Stimulated activated CD8-positive, alpha-beta memory T cell treated with anti-CD3 and anti-CD28 coated beads, Interleukin-15, amount 100 ng/mL, for 1 hour (primary cell): Measurements from ENCODE around the gene NPFF.
A peak's percentile ranks its signal among the peaks of the same experiment; 100 is the strongest.
"Not testable (repeated sequence)": the region's sequence is repeated elsewhere in the genome, so short reads cannot be mapped to it uniquely, and the experiment has no call there.

Experiments
- DNase-seq: peaks from one replicate; pipeline ENCODE4 v3.0.0-alpha.2; 2020; ENCODE audit warnings: low read depth

Gene NPFF, protein sequence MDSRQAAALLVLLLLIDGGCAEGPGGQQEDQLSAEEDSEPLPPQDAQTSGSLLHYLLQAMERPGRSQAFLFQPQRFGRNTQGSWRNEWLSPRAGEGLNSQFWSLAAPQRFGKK

DNA sequence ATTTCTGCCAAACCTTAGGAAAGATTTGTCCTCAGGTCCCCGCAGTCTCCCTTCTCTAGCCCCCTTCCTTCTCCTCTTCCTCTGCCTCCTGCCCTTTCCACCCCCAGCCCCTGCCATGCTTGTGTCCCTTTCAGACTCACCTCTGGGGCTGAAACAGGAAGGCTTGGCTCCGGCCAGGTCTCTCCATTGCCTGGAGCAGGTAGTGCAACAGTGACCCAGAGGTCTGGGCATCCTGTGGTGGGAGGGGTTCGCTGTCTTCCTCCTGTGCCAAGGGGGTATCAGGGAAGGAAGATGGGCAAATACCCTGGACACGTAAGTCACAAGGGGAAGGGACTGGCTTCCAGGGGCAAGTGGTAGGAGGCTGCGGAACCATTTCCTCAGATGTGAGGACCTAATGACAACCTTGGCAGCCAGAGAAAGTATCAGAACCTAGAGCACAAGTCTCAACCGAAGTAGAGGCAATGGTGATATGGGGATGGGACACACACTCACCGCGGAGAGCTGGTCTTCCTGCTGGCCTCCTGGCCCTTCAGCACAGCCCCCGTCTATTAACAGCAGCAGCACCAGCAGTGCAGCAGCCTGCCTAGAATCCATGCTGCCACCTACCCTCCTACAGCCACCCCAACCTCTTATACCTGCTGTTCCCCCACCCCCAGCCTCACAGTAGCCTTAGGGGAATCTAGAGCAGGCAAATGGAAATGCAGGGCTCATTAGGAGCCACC is at the start of gene NPFF:
NPFF (minus strand) TSS at position 604 of the 722 bp plus-strand sequence; CDS start at position 594, 10 bp downstream.
- DNase-seq, result no peak

DNA sequence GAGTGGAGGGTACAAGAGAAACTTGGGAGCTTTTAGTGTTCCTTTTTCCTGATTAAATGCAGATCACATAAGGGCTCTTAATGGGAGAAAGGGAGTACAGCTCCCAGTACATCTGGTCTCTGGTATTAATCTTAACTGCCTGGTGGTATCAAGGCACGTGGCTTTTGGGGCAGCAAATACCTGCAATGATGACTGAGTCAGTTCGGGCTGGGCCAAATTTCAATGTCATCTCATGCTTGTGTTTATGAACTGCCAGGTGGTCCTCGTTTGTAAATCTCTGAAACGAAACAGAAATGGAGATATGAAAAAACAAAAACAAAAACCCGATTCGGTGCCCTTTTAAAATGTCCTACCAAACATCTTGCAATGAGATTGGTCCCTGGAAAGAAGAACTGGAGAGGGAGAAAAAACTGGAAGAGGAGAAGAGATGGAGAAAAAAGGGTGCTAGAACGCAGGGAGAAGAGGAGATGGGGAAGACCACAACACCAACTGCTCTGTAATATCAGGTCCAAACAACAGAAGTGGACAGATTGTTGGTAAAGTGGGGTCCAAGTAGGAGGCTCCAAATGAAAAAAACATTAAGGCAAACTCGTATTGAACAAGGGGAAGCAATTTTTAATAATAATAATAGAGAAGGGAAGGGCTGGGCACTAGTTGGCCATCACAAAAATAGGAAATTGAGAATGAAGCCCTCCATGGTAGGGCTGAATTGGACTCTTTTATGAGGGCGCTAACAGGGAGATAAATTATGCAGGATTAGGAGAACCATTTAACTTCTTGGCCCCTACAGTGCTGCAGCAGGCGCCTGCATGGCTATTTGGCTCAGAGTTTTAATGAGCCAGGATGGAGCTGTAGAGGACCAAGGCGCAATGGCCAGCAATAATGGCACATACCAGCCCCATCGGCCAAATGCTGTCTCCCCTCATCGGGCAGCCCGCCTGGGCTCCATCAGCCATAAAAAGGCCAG is 45.4 kb upstream of the NPFF start:
- no peak for DNase-seq

DNA sequence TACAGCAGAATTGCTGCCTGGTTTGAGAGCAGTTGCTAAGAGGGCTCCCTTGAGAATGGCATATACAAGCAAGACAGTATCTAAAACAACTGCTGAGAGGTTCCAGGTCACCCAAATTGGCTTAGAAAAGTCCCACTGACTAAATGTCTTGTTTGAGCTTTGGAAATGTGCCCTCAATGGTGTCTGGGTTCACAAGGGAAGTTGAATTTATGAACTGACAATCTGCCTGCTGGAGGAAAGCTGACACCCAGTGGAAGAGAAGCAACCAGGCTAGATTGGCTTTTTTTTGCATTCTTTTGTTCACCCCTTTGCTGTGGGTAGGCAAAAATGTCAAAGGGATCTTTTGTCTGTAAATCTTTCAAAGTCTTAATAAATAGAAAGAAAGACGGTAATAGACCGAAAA is 44.6 kb upstream of the NPFF start:
- DNase-seq, result no peak

DNA sequence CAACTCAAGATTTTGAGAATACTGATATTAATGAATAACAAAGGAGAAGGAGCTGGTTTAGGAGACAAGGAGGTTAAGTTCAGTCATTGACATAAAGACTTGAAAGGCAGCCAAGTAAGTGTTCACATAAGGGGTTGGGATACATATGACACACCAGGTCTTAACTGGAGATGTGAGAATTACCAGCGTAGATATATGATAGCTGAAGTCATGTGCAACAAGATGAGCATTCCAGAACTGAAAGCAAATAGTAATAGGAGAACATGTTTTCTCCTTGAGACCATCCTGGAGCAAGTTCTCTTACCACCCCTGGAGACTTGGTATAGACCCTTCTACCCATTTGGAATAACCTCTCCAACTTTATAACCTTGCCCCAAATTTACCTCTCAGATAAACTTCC is 43.3 kb upstream of the NPFF start:
- DNase-seq, result no peak

DNA sequence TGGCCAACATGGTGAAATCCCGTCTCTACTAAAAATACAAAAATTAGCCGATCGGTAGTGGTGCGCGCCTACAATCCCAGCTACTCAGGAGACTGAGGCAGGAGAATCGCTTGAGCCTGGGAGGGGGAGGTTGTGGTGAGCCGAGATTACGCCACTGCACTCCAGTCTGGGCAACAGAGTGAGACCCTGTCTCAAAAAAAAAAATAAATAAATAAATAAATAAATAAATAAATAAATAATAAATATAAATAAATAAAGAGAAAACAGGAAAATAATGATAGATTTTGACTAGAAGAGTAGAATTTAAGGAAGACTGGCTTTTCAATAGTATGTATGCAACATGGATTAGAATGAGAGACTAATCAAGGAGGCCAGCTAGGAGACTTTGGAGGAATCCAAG is 42.8 kb upstream of the NPFF start:
- DNase-seq, result not testable (repeated sequence)

DNA sequence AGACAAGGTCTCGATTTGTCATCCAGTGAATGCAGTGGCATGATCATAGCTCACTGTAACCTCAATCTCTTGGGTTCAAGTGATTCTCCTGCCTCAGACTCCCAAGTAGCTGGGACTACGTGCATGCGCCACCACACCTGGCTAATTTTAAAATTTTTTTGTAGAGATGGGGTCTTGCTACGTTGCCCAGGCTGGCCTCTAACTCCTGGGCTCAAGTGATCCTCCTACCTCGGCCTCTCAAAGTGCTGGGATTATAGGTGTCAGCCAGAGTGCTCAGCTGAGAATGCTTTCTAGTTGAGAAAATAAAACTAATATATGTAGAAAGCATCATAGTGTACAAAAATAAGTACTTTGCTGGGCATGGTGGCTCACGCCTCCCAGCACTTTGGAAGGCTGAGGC is 41.1 kb upstream of the NPFF start:
- DNase-seq, result not testable (repeated sequence)

DNA sequence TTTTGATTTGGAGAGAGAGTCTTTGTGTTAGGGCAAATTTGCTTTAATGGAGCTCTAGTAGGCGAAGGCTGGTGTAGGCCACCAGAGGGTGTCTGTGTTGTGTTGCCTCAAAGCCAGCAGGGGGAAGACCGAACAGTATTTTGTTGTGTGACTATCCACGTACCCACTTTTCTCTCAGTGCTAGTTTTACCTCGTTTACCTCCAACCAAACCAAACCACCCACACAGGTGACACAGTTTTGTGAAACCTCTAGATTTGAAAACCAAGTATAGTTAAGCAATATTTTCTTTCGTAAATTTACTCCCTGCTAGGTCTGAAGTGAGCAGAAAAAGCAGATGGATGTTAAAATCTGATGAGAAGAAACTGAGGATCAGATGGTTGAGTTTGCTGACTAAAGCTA is 36.3 kb upstream of the NPFF start:
- peak; percentile 2 for DNase-seq

DNA sequence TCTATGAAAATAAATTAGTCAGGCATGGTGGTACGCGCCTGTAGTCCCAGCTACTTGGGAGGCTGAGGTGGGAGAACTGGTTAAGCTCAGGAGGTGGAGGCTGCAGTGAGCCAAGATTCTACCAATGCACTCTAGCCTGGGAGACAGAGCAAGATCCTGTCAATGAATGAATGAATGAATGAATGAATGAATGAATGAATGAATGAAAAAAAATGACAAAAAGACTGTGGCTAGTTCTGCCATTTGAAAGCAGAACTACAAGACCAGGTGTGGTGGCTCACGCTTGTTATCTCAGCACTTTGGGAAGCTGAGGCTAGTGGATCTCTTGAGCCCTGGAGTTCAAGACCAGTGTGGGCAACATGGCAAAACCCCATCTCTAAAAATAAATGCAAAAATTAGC is 32.2 kb upstream of the NPFF start:
- DNase-seq, result no peak

DNA sequence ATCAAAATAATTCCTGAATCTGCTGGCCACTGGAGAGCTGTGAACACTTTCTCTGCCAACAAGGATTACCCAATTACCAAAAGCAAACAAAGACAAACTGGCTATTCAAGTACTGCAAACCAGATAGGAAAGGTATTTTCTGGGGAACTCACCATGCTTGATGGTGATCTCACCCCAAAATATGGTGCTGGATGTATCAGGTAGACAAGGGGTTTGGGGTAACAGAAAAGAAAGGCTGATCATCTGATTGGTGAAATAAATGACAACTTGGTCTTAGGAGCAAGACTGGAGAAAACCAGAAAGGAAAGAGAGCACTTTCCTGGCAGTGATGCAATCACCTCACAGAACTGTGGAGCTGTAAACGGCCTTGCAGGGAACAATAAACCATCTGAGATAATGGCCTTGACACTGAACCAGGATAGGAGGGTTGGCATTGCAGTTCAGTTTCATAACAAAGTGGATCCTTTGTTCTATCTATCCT is 31.0 kb upstream of the NPFF start:
- DNase-seq, result no peak

DNA sequence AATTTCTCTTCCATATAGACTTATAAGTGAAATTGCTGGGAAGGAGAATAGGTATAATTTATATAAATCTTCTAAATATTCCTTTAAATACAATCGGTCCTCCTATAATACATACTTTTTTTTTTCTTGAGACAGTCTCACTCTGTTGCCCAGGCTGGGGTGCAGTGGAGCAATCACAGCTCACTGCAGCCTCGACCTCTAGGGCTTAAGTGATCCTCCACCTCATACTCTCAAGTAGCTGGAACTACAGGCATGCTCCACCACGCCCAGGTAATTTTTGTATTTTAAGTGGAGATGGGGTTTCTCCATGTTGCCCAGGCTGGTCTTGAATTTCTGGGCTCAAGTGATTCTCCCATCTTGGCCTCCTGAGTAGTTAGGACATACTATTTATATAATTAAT is 29.7 kb upstream of the NPFF start:
- no peak for DNase-seq

DNA sequence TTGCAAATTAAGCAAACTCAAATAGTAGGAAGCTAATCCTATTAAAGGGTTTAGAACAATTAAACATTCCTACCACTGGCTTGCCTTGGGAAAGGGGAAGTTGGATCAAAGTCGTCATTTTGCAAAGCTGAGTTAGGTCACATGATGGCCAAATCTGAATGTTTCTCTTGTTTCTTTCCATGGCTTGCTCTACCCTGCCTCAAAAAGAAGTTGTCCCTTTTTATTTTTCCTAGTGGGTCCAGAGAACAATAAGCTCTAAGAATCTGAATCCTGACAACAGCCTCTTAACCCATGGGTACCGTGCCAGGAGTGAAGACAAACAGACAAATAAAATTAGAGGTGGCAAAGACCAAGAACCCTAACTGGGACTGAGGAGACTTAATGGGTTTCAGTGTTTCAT is 26.2 kb upstream of the NPFF start:
- no peak for DNase-seq

DNA sequence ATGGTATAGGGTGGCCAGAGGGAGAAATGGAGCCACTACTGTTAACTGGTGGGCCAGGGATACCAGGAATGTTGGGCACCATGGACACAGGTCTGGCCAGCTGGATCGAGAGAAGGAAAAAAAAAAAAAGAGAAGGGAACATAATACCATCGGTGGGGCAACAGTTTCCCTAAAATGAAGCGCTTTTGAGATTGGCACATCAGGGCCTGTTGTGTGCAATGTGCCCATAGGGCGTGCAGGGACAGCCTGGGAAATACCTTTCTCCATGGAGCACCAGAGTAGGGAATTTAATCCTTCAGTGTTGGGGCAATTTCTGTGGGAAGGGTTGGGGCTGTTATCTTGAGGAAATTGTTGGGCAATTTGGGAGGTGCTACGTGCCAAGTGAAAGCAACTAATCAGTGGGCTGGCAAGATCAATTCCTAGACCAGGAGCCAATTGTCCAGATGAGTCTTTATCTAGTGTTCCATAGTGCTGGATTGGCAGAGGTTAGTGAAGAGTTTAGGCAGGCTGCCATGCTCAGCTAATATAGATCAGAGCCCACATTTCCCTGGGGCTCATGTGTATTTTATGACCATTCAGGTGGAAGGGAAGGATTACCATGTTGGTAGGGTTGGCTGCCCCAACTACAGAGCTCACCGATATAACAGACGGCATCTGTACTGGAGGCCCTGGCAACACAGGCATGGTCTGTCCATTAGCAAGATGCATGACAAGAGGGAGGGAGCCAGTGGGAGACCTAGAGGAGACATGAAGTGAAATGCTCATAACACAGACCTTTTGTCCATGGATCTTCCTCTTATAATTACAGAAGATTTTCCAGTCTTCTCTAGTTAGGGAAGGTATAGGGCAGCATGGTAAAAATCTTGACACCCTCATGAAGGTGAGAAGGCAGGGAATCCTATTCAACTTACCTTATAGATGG is 25.5 kb upstream of the NPFF start:
- no peak for DNase-seq

DNA sequence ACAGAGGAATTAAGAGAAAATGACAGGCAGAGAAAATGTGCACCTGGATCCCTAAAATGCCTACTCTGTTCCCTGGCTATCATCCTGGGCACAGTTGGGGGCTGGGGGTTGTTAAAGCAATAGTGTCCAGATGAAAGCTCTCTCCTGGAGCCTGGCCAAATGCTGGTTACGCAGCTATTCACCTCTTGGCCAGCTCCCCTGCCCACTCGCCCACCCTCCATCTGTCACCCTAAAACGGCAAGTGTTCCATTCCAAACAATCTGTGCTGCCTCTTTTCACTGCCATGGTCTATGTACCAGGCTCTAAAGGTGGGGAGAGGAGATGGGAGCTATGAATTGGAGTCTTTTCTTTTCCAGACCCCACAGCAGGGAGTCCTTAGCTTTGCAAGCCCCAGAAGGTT is 24.7 kb upstream of the NPFF start:
- DNase-seq, result no peak

DNA sequence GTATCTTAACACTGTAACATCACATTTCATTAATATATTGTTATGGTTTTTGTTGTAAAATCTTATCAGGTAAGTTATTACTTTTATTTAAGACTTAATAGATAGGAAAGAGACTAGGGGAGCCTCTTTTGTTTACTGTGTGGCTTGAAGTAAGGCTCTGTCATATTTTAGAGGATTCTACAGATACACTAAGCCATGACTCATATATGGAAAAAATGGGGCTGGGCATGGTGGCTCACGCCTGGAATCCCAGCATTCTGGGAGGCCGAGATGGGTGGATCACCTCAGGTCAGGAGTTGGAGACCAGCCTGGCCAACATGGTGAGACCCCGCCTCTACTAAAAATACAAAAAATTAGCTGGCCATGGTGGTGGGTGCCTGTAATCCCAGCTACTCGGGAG is 23.6 kb upstream of the NPFF start:
- no peak for DNase-seq

DNA sequence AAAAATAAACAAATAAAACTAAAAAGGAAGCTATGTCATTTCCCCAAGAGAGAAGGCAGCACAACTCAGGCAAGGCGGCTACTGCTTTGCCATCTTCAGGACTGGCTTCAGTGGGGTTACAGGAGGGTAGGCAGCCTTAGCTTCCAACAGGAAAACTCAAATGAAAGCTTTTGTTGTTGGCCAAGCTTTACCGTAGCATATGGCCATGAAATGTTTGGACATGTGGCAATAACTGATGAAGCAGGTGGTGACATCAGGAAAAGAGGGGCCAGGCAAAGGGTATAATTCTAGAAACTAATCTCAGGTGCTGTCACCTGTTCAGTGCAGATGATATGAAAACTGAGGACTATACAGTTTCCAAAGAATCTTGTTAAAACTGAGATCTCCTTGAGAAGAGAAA is 22.8 kb upstream of the NPFF start:
- no peak for DNase-seq

DNA sequence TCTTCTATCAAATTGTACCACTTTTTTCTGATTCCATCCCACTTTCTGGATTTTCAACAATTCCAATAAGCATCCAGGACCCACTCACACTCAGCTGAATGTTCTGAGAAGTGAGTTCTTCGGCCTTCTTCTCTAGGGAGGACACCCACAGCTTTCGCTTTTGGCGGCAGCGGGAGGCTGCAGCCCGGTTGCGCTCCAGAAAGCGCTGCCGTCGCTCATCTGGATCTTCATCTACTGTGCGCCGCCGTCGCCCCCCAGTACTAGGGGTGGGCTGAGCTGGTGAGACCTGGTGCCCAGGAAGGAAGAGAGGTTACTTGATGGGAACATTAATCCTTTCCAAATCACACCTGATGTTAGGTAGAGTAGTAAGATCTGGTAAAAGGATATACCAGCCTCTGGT is 17.2 kb upstream of the NPFF start:
- no peak for DNase-seq

DNA sequence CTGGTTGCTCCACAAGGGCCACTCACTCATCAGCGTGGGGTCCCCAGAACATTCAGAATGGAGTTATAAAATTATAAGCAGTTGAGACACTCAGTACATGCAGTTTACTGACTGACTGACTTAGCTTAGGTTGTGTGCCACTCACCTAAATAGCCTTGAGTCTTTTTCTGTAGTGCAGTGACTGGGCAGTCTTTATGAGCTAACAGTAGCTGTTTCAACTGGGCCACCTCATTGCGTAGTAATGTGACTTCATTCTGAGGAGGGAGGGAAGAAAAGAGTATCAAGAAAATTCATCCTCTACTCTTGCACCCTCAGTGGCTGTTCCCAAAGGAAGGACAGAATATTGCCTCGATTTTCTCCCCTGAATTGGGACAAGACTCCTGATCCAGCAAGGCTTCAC is 15.8 kb upstream of the NPFF start:
- DNase-seq, result no peak

DNA sequence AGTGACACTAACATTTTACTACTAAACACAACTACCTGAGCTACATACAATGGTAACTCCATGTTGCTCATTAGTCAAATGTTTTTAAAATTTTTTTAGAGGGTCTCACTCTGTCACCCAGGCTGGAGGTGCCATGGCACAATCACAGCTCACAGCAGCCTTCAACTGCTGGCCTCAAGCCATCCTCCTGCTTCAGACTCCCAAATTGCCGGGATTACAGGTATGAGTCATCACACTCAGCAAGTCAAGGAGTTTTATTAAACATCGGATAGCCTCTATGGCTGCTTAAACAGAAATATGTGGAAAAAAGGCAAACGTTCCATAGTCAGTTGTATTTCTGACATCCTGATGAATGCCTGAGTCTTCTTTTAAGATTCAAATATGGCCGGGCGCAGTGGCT is 11.1 kb upstream of the NPFF start:
- DNase-seq, result no peak

DNA sequence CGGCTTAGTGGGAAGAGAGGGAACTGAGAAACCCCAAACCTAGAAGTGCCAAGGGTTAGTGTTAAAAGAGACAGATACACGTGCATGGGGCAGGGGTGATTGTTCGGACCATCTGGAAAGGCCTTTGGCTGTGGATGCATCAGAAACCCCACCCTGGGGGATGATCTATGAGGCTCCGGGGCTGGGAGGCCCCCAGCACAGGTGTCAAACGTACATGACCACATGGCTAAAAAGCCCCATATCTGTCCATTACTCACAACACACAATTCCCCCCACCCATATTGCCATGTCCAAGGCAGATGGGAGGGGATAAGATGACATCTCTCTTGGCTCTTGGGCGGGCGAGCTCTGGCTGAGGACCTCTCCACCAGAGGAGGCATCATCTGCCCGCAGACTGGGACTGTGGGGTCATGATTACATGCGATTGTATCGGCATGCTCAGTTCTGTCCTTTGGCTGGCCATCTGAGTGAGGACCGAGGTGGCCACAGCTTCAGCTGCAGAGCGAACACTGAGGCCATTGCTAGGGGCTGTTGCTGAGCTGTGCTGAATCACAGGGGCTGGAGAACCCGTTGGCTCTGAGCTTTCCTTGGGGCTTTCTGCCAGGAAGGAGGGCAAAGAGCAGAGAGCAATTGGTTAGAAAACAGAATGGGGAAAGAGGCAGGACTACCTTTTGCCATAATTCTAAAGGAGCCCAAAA is 9.6 kb upstream of the NPFF start:
- no peak for DNase-seq

DNA sequence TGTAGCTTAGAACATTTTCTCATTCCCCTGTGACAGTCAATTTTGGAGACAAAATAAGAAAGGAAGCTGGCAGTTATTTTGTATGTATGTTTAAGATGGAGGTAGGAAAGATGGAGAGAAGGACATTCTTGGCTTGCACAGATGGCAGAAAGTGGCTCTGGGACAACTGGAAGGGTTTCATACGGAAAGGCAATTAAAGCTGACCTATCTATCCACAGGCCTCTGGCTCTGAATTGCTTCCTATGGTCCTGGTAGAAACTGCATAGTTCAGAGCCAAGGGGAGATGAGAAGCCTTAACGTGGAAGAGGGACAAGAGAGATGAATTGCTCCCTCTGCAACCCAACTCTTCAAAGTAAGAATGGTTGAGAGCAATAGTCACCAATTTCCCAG is 8.0 kb upstream of the NPFF start:
- DNase-seq, result no peak

DNA sequence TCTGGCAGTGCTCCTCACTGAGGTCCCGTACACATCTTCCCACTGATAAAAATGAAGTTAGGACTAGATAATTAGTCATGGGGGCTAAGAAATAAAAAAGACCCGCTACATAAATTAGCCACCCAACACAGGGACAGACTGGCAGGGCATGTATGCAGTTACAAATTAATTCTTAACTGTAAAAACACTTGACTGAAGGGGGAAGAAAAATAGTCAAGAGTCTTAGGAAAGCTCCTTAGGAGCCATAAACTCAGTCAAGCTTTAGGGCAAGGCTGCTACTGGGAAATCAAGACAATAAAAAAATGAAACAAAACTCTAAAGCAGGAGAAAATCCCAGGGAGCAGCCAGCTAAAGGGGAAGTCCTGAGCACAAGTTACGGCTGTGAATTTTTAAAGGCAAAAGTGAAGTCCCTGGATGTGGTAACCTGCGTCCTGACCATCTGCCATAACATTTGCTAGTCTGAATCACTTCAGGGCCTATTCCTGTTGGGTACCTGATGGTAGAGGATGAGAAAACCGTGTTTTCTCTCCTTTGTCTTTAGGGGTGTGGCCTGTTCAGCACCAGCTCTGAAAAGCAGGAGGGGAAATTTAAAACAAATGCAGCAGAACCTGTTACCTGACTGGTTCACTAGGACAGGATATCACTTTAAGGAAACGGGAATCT is 7.5 kb upstream of the NPFF start:
- no peak for DNase-seq
